ELR (cell line): Measurements from ENCODE around the gene DLG1.

Source experiments
- DNase-seq: peaks from one replicate; pipeline ENCODE4 v3.0.0-alpha.2; 2015; ENCODE audit warnings: low read depth

Gene DLG1

GRCh38 chr3:196995646-196996355, 302.6 kb downstream of the DLG1 start:
- no peak for DNase-seq

GRCh38 chr3:196995027-196995426, 303.4 kb downstream of the DLG1 start:
- no peak for DNase-seq

GRCh38 chr3:196994056-196994455, 304.4 kb downstream of the DLG1 start:
- no peak for DNase-seq
